PFSK-1 (cell line): ENCODE measurements around the gene ADAM12.

Source experiments
- FOXP2 ChIP-seq: optimal IDR thresholded peaks from 2 replicates; pipeline ENCODE3; 2011; ENCODE audit warnings: borderline replicate concordance, control low read depth, inconsistent platforms; ENCODE audit not compliant: insufficient read depth; ENCODE audit errors: extremely low read length, extremely low read depth
- POLR2AphosphoS5 ChIP-seq: IDR thresholded peaks from 2 replicates; pipeline ENCODE4 v1.6.1; 2012; ENCODE audit warnings: low read depth, mild to moderate bottlenecking, control low read depth, low read length, moderate library complexity
- SIN3A ChIP-seq: IDR thresholded peaks from 2 replicates; pipeline ENCODE4 v1.6.1; 2012; ENCODE audit warnings: mild to moderate bottlenecking, low read length, moderate library complexity, borderline replicate concordance; ENCODE audit not compliant: insufficient read depth
- TAF1 ChIP-seq: IDR thresholded peaks from 2 replicates; pipeline ENCODE4 v1.6.1; 2012; ENCODE audit warnings: low read length, control low read depth, borderline replicate concordance; ENCODE audit not compliant: insufficient read depth
- TF ChIP-seq, protein P1 (sequence below), 2 experiments: IDR thresholded peaks; 2 replicates each; pipeline versions ENCODE4 v1.6.1 to v1.8.0; 2011 to 2012; ENCODE audit warnings: low read depth in 2 of 2, low read length in 2 of 2, control low read depth in 1 of 2, inconsistent platforms in 1 of 2, mild to moderate bottlenecking in 1 of 2, moderate library complexity in 1 of 2; ENCODE audit not compliant: insufficient read depth in 1 of 2

ADAM12 gene

DNA sequence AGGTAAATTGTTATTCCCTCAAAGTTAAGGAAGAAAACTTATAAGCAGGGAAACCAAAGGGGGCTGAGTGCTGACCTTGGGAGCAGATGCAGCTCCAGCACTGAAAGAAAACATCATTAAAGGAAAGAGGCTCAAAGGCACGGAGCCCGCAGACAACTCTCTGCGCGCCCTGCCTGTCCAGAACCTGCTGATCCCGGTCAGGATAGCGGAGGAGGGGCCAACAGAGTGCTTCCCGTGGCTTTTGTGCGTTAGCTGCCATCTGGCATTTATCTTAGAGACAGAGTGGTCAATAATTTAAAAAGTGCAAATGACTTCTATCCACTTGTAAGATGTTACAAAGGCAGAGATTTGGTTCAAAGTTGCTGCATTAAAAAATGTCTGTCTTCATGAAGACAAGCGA lies 329.8 kb downstream of the ADAM12 start:
- TF ChIP-seq SIN3A (no peak), TAF1 (no peak), POLR2AphosphoS5 (no peak), FOXP2 (no peak)
- TF ChIP-seq, protein P1, sequence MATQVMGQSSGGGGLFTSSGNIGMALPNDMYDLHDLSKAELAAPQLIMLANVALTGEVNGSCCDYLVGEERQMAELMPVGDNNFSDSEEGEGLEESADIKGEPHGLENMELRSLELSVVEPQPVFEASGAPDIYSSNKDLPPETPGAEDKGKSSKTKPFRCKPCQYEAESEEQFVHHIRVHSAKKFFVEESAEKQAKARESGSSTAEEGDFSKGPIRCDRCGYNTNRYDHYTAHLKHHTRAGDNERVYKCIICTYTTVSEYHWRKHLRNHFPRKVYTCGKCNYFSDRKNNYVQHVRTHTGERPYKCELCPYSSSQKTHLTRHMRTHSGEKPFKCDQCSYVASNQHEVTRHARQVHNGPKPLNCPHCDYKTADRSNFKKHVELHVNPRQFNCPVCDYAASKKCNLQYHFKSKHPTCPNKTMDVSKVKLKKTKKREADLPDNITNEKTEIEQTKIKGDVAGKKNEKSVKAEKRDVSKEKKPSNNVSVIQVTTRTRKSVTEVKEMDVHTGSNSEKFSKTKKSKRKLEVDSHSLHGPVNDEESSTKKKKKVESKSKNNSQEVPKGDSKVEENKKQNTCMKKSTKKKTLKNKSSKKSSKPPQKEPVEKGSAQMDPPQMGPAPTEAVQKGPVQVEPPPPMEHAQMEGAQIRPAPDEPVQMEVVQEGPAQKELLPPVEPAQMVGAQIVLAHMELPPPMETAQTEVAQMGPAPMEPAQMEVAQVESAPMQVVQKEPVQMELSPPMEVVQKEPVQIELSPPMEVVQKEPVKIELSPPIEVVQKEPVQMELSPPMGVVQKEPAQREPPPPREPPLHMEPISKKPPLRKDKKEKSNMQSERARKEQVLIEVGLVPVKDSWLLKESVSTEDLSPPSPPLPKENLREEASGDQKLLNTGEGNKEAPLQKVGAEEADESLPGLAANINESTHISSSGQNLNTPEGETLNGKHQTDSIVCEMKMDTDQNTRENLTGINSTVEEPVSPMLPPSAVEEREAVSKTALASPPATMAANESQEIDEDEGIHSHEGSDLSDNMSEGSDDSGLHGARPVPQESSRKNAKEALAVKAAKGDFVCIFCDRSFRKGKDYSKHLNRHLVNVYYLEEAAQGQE (IDR thresholded peaks at IDR 0.05; ENCODE audit: insufficient read depth in 1 of 2, low read depth in 2 of 2, low read length in 2 of 2): no peak

DNA sequence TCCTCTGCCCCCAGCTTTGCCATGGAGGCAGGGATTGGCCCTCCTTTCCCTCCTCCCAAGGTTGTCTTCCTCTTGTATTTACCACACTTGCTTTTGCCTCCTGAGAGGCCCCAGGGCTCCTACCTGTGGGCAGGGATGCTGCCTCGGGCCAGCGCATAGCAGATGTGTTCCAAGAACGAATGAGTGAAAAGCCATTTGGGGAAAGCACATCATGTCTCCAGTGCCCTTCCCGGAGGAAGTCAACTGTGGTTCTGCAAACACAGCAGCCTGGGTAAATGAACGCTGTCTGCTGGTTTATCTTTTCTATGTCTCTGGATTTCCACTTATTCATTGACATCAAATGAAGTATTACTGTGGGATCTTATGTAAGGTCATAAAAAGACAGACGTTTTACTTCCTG lies 330.2 kb downstream of the ADAM12 start:
- TF ChIP-seq, protein P1 (IDR thresholded peaks at IDR 0.05; ENCODE audit: insufficient read depth in 1 of 2, low read depth in 2 of 2, low read length in 2 of 2): no peak
- TF ChIP-seq FOXP2 (no peak), POLR2AphosphoS5 (no peak), TAF1 (no peak), SIN3A (no peak)

DNA sequence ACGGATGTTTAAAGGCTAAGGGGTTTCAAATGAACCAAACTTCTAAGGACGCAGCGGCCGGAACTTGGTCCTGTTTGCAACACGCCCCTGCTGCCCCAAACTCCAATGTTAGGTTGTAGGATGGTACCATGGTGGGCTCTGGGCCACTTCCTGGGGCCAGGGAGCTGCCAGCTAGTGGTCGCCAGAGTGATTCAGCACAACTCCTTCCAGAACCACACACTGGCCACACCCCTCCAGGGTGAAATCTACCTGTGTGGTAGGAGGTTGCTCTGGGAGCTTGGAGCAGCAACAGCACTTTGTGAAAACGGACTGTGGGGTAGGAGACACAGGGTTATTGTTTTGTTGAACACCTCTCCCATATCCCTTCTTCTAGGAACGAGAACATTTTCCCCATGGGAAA lies 330.8 kb downstream of the ADAM12 start:
- TF ChIP-seq FOXP2: no peak

DNA sequence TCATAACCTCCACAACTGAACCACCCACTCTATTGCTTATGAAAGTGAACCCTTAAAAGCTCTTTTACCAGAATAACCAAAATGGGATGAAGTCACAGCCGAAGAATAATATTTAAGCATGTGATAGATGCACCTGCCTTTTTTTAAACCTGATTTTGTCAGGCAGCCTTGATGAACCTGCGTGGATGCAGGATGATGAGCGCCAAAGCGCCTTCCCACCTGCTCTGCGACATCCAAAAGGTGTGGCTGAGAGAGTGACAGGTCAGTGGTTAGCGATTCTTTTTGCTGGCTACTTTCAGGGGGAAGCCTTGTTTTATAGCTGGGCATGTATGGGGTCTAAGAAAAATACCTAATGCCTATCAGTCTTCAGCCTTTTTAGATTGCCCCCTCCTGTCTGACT lies 334.1 kb downstream of the ADAM12 start:
- TF ChIP-seq, protein P1 (IDR thresholded peaks at IDR 0.05; ENCODE audit: insufficient read depth in 1 of 2, low read depth in 2 of 2, low read length in 2 of 2): no peak
- no peak for TF ChIP-seq SIN3A
- TF ChIP-seq FOXP2: no peak
- TF ChIP-seq POLR2AphosphoS5: no peak
- TF ChIP-seq TAF1: no peak

DNA sequence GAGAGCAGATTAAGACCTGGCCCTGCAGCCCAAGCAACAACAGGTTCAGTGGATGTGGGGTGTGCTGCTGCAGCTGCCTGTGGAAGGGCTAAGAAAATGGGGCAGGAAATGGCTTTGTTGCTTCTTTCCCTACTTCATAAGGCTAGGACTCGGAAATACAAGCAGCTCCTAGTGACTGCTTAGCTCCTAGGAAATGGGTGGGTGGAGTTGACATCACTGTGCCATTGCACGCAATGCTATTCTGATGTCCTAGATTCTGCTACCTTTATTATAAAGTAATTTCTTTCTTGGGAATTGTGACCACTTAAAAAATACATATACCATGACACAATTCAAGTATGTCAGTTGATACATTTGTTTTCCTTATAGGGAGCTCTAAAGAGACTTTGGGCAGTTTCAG lies 336.1 kb downstream of the ADAM12 start:
- TF ChIP-seq, protein P1 (IDR thresholded peaks at IDR 0.05; ENCODE audit: insufficient read depth in 1 of 2, low read depth in 2 of 2, low read length in 2 of 2): no peak
- no peak for TF ChIP-seq SIN3A
- no peak for TF ChIP-seq FOXP2
- no peak for TF ChIP-seq POLR2AphosphoS5
- TF ChIP-seq TAF1: no peak
